GM20431 (cell line): ENCODE results near the gene MAPK9.
"Not testable (repeated sequence)": the region's sequence is repeated elsewhere in the genome, so short reads cannot be mapped to it uniquely, and the experiment has no call there.

Experiments
- in situ Hi-C: fragments of 300-500 bp; cut with MseI, MboI; formaldehyde crosslinking; loops from one replicate; pipeline ENCODE4 v1.15.0; 2020; ENCODE audit warnings: low sequenced_read_pairs; ENCODE audit not compliant: unreplicated experiment

Gene MAPK9

DNA sequence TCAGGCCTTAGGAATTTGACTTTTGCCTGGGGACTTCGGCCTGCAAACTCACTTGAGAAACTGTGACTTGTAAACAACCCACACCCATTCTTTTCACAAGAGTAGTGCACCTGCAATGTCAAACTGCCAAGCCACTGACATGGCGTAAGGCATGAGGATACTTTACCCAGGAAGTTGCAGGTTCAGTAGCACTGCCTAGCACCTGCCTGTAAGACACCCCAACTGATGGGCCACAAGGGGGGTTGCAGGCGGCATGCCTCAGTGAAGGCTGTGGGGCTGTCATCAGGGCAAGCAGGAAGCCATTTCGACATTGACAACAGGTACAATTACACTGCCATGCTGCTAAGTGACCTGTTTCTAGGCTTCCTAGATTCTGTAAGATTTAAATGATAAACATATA is 41.6 kb downstream of the MAPK9 start:
- in situ Hi-C loops: no loop called here

DNA sequence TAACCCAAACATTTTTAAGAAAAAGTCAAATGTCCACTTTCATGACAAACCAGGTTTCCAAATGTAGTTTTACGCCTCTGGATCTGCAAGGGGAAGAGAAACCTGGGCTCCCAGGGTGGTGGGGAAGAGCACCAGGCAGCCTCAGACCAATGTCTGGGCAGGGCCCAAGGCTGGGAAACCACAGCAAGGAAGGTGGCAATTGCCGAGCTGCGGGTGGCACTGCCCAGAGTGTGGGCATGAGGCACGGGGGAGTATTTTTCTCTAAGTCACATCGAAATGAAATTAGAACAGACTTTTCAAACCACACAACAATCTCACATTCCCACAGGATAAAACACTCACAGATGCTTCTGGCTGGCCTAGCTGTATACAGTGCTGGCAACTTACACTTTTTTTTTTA is 50.3 kb downstream of the MAPK9 start:
- in situ Hi-C loops: no loop called here

DNA sequence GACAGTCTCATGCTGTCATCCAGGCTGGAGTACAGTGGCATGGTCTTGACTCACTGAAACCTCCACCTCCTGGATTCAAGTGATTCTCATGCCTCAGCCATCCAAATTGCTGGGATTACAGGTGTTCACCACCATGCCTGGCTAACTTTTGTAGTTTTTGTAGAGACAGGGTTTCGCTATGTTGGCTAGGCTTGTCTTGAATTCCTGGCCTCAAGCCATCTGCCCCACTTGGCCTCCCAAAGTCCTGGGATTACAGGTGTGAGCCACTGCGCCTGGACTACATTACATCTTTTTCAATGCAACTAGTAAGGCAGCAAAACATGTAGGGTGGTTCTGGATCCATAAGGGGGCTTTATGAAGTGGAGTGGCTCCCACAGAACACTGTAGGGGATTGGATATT is 53.3 kb downstream of the MAPK9 start:
- in situ Hi-C loops: no loop called here

DNA sequence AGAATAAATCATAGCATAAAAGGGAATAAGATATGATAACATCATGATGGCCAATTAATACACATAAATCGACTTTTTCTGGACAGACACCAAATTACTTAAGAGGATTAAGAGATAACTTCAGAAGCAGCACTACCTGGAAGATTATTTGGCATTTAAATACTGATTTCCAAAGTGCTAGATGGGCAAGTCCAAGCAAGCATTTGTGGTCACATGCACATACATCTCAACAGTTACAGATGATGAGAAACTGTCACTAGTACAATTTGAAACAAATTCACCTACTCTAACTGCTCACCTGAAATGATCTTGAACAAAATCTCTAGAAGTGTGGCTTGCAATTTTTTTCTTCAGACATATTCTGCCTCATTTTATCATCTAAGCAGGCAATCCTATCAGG is 56.0 kb downstream of the MAPK9 start:
- in situ Hi-C loops: no loop called here

DNA sequence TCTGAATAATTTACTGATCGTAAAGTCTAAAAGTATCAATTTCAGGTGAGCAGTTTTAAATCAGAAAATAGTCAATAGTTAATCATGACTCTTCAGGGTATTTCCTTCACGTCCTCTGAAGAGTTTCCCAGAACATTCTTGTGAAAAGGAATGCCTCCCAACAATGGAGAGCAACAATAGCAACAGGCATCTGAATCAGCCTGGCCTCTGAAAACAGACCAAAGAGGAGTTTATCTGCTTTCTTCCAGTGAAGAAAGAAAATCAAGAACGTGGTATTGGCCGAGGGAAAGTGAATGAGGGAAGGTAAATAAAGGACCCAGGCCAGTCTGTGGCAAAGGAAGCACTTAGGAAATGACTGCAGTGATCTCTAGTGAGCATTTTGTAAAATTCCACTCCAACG is 56.8 kb downstream of the MAPK9 start:
- in situ Hi-C loops: no loop called here

DNA sequence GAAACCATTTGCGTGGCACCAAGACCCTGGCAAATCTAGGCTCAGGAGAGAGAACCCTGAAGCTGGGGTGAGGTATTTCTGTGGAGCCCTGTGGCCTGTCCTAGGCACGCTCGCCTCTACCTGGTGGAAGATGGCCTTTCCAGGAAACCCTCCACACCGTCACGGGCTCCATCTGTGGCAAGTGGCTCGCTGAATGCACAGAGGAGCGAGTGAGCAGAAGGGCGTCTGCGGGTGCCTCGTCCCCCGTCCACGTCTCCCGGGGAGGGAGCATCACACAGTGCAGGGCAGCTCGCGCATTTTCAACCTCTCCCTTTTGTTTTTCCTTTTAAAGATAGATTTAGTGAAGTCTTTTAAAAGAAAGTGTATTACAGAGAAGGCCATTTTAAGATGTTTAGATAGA is 57.6 kb downstream of the MAPK9 start:
- in situ Hi-C loops: no loop called here

DNA sequence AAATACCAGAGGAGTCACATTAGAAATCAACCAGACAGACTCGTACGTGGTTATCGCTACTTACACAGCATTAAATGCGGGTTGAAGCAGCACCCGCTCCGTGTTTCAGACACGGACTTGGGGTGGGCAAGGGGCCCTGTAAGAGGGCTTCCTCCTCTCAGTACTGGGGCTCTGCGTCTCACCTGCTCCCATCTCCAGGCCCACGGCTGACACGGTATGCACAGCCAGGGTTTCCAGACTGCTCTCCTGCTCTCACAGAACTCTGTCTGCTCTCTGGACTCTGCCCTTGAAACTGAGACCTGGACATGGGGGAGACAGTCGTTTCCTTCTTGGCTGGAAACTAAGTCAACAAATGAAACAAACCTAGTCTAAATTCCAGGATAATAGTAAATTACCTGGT is 58.2 kb downstream of the MAPK9 start:
- in situ Hi-C loops: no loop called here

DNA sequence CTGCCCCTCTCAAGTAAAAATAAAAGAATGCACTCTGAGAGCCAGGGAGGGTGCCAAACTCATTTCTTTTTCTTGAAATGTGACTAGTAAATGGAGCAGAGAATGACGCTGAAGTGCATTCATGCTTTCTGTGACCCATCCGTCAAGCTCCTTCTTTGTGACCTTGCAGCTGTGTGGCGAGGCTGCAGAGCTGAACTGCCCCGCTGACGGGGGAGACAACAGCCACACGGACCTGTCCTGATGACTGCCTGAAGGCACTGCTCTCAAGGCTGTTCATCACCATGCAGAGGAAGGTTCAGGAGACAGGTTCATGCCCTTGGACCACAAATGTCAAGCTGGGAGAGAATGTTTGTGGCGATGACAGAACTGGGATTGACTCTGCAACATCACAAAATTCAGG is 61.9 kb downstream of the MAPK9 start:
- in situ Hi-C loops: no loop called here

DNA sequence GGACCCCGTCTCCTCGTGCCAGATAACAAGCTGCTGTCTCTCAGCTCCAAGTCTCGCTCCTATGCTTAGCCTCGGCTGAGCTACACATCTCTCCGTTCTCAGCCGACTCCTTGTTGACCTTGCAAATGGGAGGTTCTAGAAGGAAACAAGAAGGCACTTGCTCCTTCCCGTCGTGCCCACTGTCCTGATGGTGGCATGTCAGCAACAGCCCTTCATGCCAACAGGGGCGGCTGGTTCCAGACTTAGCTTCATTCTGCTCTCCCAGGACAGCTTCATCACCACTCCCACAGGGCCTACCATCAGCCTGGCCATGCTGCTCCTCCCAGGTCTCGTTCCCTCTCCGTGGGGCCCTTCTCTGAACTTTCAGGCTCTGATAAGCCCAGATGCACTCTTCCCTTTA is 69.8 kb downstream of the MAPK9 start:
- in situ Hi-C loops: no loop called here

DNA sequence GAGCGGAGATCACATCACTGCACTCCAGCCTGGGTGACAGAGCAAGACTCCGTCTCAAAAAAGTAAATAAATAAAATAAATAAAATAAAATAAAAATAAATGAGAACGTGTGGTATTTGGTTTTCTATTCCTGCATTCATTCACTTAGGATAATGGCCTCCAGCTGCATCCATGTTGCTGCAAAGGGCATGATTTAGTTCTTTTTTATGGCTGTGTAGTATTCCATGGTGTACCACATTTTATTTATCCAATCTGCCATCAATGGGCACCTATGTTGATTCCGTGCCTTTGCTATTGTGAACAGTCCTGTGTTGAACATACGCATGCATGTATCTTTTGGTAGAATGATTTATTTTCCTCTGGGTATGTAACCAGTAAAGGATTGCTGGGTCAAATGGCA is 74.1 kb downstream of the MAPK9 start:
- in situ Hi-C loops: no loop called here

DNA sequence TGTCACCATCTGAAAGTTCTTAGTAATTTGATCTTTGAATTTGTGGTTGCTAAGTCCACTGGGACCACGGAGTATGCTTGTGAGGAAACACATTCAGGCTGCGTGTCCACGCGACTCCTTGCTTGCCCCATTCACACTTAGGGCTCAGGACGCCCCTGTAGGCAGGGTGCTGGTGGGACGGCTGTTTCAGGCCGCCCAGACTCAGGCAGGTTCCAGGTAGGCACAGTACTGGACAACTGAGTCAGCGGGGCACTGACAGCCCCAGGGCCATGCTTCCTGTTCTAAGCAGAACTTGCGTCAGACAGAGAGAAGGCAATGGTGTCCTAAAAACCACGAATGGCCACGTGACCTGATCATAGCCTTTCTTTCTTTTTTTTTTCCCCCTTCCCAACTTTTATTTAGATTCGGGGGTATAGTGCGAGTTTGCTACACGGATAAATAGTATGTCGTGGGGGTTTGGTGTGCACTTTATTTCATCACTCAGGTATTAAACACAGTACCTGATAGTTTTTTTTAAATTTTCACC is 75.2 kb downstream of the MAPK9 start:
- in situ Hi-C loops: no loop called here

DNA sequence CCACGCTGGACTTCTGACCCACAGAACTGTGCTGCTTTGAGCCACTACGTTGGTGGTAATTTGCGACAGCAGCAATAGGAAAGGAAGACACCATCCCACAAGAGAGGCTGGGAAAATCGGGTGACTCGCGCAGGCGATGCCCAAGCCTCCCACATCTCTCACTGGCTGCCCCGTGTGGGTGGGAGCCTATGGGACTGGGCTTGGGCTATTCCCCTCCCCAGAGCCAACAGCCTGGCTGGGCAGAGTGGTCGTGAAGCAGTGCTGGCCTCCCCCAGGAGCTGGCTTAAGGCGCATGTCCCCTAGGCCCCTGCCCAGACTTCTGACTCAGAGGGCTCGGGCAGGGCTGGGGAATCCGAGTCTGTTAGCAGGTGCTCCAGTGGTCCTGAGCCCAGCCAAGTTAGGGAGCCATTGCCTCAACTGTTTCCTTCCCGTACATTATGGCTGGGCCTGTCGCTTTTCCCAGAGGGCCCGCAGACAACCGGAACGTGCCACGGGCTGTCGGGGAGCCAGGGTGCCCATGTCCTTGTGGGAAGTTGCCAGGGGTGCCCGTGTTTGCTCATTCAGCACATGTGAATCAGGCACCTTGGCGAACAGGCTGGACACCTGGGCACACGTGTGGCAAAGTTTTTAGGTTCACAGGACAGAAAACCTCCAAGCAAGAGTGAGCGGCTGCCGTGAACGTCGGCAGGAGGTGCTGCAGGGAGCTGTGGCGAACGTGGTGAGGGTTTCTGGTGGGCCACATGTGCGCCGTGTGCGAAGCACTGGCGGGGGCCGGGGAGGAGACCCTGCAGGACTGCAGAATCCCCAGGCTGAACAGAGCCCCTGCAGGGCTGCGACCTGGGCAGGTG is 75.9 kb downstream of the MAPK9 start:
- in situ Hi-C loops: no loop called here

DNA sequence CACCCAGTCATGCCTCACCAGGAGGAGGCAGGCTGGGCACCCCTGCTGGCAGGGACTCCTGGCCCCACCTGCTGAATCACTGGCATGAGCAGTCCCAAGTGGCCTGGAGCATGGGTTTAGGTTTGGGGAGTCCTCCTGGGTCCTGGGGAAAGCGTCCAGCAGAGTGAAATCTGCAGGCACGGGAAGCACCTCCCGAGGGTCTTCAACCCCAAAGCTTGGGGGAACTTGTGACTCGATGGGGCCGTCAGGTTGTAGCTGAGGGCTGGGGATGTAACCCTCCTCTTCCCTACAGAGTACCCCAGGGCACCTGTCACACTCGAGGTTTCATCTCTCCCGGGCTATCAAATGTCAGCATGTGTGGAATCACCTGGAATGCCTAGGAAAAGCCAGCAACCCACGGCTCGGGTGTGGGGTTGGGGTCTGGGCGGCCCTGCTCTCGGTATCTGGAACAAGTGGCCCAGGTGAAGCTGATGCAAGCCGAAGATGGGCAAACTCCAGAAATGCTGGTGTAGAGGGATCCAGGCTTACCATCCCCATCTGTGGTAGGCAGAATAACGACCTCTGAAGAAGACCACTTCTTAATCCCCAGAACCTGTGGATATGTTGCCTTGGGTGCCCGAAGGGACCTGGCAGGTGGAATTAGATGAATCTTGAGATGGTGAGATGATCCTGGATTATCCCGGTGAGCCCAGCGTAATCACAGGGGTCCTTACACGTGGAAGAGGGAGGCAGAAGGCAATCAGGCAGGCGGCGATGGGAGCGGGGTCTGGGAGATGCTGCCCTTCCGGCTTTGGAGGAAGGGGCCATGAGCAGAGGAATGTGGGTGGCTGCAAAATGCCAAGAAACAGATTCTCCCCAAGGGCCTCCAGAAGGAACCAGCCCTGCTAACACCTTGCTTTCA is 76.8 kb downstream of the MAPK9 start:
- in situ Hi-C loops: no loop called here

DNA sequence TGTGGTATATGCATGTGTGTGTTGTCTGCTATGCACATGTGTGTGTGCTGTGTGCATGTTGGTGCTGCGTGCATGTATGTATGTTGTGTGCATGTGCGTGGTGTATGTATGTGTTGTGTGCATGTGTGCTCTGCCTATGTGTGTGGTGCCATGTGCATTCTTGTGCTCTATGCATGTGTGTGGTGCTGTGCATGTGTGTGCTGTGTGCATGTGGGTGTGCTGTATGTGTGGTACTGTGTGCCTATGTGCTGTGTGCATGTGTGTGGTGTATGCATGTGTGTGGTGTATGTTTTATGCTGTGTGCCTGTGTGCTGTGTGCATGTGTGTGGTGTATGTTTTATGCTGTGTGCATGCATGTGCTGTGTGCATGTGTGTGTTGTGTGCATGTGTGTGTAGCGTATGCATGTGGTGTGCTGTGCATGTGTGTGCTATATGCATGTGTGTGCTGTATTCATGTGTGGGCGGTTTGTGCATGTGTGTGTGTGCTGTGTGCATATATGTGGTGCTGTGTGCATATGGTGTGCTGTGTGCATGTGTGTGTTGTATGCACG is 78.2 kb downstream of the MAPK9 start:
- in situ Hi-C loops: no loop called here

DNA sequence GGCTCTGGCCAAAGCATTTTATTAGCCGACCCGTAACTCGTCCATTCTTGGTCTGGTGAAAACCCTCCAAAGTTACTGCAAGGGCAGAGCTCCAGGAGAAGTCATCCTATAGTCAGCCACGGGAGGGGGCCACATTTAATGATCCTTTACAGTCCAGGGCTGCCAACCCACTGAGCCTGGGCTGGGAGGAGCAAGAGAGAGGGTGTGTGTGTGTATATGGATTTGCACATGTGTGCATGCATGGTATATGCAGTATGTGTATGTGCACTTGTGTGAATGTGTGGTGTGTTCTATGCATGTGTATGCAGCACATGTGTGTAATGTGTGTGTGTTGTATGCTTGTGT is 78.7 kb downstream of the MAPK9 start:
- in situ Hi-C loops: no loop called here

DNA sequence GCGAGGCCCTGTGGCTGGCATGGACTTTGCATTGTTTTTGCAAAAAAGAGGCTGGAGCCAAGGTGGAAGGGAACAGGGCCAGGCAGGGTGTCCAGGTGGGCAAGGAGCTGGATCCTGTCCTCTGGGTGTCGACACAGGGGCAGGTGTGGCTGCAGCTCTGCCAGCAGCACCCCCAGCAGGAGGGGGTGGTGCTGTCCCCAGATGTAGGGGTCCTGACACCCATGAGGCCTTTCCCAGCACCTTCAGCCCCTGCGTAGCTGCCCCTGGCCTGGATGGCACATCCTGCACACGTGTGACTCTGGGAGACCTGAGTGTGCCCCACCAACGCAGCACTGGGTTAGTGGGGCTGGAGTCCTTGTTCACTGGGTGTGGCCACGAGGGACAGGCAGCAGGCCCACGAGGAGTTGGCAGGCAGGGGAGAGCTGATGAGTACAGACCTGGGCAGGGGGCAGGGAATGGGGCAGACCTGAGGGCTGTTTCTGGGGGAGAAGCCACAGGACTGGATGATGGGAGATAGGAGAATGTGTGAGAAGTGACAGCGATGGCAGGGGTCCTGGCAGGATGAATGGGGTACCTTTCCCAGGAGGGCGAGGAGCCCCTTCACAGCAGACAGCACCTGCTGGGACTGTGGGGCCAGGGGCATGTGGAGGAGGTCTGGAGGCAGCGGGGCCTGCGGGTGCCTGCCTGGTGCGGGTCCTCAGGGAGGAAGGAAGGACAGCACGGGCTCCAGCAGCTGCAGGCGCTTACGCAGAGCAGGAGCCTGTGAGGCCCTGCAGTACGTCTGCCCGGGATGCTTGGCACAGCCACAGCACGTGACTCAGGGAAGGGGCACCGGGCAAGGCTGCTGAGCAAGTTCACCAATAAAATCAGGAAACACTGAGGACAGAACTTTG is 79.3 kb downstream of the MAPK9 start:
- in situ Hi-C loops: no loop called here

DNA sequence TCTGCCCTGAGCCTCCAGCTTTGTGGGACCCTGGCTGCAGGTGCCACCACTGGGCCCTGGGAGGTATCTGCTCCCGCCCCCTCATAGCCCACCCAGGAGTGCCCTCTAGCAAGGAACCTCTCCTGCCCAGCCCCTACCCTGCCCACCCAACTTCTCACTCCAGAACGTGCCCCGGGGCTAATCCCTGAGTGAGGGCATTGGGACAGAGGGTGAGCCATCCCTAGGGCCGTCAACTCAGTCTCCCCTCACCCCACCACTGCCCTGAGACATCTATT is 80.2 kb downstream of the MAPK9 start:
- in situ Hi-C loops: no loop called here

DNA sequence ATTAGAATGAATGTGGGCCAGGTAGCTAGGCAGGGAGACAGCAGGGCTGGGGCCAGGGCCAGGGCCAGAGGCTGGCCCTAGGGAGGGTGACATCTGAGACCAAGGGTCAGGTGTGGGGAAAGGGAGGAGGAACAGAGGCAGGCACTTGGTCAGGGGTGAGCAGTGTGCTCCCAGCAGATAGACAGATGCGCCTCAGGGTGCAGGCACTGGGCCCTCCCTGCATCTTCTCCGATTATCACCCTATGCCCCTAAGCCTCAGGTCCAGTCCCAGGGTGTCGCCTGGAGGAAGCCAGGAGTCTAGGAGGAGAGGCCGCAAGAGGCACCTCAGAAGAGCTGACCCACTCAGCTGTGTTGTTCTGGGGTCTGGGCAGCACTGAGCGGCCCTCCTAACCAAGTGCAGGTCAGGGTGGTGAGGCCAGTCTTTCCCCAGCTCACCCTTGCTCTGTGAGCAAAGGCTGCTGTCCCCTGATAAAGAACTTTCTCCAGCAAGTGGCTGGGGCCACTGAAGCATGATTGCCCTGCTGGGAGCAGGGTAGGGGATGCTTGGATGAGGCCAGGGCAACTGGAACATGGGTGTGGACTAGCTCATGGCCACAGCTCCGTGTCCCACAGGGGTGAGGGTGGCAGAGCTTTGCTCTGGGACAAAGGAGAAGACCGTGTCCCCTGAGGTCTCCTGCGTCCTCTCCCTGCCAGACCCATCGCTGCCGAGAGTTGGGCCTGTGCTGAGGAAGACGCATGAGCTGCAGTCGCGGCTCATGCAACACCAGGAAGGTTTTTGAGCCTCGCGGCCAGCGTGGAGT is 80.7 kb downstream of the MAPK9 start:
- in situ Hi-C loops: no loop called here

DNA sequence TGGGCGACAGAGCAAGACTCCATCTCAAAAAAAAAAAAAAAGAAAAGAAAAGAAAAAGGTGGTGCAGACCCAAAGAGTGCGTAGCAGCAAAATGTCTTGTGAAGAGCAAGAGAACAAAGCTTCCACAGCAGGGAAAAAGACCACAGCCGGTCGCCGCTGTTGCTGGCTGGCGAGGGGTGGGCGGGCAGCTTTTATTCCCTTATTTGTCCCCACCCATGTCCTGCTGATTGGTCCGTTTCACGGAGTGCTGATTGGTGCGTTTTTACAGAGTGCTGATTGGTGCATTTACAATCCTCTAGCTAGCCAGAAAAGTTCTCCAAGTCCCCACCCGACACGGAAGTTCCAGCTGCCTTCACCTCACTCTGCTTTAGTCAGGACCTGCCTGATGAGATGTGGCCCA is 81.8 kb downstream of the MAPK9 start:
- in situ Hi-C loops: not testable (repeated sequence)
